HG02763 (cell line): ENCODE results near the gene PLCH1.

Source experiments
- ATAC-seq: cut with Tn5 transposase; IDR thresholded peaks from one replicate; pipeline ENCODE4 v1.9.1; 2021; ENCODE audit warnings: mild to moderate bottlenecking, moderate library complexity; ENCODE audit not compliant: unreplicated experiment

Gene PLCH1

GRCh38 chr3:155356594-155357370 is 388.1 kb downstream of the PLCH1 start:
- no peak for ATAC-seq

DNA sequence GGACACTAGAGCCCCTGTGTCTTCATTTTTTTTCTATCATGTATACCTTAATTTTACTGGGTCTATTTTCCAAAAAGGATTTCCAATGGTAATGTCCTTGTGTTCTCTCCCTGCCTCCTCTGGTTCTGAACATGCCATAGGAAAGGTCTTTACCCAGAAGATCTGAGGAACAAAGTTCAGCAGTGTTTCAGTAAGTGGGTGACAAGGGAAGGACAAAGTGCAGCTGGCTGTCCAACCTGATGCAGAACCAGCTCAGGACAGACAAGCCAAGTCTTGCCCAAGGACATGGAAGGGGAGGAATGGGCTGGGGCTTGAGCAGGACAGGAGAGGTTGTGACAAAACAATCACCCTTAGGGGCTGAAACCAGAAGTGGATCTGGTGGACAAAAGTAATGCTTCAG is 390.2 kb downstream of the PLCH1 start:
- no peak for ATAC-seq

GRCh38 chr3:155352900-155353490 is 391.9 kb downstream of the PLCH1 start:
- no peak for ATAC-seq

DNA sequence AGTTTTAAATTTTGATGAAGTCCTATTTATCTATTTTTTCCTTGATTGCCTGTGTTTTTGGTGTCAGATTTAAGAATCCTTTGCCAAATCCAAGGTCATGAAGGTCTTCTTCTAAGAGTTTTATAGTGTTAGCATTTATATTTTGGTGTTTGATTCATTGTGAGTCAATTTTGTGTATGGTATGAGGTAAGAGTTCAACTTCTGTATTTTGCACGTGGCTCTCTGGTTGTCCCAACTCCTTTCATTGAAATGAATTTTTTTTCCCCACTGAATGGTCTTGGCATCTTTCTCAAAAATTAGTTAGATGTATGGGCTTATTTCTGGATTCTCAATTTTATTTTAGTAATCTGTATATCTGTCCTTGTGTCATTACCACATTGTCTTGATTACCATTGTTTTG is 394.3 kb downstream of the PLCH1 start:
- no peak for ATAC-seq

DNA sequence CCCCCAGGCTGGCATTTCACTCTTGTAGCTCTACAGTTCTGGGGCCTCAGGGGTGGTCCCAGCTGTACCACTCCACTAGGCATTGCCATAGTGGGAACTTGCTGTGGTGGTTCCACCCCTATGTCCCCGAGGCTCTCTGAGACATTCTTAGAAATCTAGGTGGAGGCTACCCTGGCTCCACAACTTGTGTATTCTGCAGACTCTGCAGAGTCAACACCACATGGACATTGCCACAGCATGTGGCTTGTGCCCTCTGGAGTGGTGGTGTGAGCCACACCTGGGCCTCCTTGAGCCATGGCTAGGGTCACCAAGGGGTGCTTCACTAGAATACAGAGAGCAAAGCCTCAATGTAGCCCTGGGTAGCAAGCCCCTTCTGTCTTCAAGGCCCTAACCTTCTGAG is 397.0 kb downstream of the PLCH1 start:
- no peak for ATAC-seq

GRCh38 chr3:155342344-155342743 is 402.5 kb downstream of the PLCH1 start:
- ATAC-seq: no peak

- ATAC-seq: no peak
These were observed 405.8 kb downstream of the PLCH1 start for GRCh38 chr3:155339052-155339451.

DNA sequence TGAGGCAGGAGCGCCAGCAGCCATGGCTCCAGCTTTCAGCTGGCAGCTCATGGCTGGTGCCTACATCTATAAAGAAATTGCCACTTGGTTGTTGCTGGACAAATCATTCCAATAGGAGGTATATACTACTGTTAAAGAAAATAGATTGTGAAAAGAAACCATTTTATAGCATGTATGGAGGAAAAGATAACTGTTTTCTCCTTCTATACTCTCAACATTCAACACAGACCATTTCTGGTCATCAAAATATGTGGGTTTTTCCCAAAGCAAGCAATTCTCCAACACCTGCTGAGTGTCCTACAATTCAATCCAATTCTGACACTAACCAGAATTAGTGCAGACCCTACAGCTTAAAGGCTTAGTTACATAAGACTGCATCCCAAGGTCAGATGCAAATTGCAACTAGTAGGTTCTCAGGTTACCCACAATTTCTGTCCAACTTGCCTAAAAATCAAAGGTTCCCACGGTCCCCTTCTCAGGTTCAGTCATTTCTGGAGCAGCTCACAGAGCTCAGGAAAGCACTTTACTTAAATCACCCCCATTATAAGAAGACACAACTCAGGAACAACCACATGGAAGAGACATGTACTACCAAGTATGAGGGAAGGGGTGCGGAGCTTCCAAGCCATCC is 409.0 kb downstream of the PLCH1 start:
- no peak for ATAC-seq

GRCh38 chr3:155334914-155335723 is 409.8 kb downstream of the PLCH1 start:
- peak; percentile 84 for ATAC-seq

- no peak for ATAC-seq
These were observed 410.5 kb downstream of the PLCH1 start for GRCh38 chr3:155334215-155334913.

- ATAC-seq: no peak
These were observed 412.2 kb downstream of the PLCH1 start for GRCh38 chr3:155332716-155333115.

DNA sequence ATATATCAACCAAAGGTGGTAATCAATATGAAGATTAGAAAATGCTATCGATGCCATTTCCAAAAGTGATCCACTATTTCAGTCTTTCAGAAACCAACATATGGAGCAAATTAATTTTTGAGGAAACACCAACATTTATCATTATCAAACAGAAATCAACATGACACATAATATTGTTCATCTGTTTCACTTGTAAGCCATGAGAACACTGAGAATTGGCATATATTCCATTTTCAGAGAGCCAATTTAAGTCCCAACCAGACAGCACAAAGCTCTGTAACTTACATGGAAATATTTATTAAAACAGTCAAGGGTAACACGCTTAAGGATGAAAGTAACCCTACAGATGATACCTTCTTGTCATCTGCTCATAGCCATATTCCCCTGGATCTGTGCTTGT is 413.8 kb downstream of the PLCH1 start:
- ATAC-seq: no peak

GRCh38 chr3:155330370-155330769 is 414.5 kb downstream of the PLCH1 start:
- ATAC-seq: no peak

DNA sequence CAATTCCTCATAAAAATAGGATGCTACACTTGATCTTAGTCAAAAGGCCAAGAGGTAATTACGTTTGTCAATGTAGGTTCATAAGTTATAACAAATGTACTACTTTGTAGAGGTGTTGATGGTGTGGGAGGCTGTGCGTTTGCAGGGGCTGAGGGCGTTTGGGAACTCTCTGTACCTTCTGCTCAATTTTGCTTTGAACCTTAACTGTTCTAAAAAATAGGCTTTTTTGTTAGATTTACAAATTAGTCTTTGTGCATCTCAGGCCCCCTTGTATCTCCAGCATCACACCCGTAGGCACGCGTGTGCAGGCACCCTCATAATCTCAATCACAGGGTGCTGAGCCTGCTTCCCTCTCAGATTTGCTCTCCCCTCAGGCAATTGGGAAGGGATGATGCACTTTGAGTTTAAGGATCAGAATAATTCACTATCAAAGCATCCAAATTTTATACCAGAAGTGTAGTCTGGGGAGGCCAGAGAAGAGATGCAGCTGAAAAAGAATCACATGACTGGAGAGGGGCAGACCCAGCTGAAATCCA is 415.3 kb downstream of the PLCH1 start:
- no peak for ATAC-seq

GRCh38 chr3:155327871-155328270 is 417.0 kb downstream of the PLCH1 start:
- no peak for ATAC-seq

DNA sequence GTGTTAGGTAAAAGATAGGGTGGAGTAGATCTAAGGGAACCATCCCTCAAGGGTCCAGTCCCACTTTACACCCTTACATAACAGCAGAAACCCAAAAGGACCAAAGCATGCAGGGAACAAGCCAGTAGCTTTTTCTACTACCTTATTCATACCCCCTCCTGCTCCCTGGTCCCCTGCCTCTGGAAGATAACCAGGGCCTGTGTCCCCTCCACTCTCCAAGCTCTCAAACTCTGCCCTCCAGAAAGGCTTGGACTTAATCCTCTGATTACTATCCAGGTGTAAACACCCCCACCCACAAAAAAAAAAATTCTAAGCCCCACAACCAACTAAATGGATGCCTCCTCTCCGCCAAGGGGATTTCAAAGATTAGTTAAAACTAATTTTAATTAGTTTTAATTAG is 417.4 kb downstream of the PLCH1 start:
- ATAC-seq: no peak

DNA sequence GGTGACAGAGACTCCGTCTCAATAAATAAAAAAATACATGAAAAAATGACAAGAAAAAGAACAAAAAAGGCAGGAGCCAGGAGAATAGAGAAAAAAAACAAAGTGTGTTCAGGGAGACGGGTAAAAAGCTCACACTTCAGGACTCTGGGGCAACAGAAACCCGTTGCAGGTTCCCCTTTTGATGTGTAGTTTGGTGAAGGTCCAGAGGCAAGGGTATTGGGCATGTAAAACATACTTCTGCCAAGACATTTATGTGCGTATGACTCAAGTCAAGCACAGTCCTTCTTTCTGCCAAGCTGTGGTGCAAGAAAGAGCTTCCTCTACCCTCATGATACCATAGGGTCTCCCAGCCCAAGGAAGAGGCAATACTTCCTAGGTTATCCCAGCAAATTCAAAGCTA is 418.0 kb downstream of the PLCH1 start:
- ATAC-seq: no peak

- ATAC-seq: no peak
These were observed 418.6 kb downstream of the PLCH1 start for GRCh38 chr3:155326244-155326643.
